Measurements from ENCODE around the gene RPS19BP1. TPM values are rescaled to one million over a fixed set of nuclear protein-coding genes. Genes with fewer than 3 reads are reported as not detected.

The RPS19BP1 gene
- total RNA-seq, 4 donors from 2014 or later, result 59.4 to 132 (median 93.7) TPM

DNA sequence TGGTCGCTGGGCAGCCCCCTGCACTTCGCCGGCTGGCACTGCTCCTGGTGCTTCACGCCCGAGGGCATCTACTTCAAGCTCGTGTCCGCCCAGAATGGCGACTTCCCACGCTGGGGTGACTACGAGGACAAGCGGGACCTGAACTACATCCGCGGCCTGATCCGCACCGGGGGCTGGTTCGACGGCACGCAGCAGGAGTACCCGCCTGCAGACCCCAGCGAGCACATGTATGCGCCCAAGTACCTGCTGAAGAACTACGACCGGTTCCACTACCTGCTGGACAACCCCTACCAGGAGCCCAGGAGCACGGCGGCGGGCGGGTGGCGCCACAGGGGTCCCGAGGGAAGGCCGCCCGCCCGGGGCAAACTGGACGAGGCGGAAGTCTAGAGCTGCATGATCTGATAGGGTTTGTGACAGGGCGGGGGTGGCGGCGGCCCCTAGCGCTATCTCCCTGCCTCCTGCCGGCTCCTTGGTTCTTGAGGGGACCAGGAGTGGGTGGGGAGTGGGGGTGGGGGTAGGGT, 43.9 kb downstream of the RPS19BP1 start:
- DNase-seq, result no peak
- Histone ChIP-seq H3K9me3 (no peaks in the 10 kb centered on the region), H3K4me3 (no peak overlapping the region), H3K4me1 (peaks cover 0 to 18% (median 2%) of the 10 kb centered on the region in 4 donors), H3K27me3 (no peaks in the 10 kb centered on the region), H3K36me3 (peaks cover 0 to 18% (median 0%) of the 10 kb centered on the region in 3 donors), H3K27ac (no peak overlapping the region)
- TF ChIP-seq POLR2A (IDR thresholded peaks at IDR 0.05), result no peak
- TF ChIP-seq, protein P1, sequence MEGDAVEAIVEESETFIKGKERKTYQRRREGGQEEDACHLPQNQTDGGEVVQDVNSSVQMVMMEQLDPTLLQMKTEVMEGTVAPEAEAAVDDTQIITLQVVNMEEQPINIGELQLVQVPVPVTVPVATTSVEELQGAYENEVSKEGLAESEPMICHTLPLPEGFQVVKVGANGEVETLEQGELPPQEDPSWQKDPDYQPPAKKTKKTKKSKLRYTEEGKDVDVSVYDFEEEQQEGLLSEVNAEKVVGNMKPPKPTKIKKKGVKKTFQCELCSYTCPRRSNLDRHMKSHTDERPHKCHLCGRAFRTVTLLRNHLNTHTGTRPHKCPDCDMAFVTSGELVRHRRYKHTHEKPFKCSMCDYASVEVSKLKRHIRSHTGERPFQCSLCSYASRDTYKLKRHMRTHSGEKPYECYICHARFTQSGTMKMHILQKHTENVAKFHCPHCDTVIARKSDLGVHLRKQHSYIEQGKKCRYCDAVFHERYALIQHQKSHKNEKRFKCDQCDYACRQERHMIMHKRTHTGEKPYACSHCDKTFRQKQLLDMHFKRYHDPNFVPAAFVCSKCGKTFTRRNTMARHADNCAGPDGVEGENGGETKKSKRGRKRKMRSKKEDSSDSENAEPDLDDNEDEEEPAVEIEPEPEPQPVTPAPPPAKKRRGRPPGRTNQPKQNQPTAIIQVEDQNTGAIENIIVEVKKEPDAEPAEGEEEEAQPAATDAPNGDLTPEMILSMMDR (IDR thresholded peaks at IDR 0.05), result no peak

DNA sequence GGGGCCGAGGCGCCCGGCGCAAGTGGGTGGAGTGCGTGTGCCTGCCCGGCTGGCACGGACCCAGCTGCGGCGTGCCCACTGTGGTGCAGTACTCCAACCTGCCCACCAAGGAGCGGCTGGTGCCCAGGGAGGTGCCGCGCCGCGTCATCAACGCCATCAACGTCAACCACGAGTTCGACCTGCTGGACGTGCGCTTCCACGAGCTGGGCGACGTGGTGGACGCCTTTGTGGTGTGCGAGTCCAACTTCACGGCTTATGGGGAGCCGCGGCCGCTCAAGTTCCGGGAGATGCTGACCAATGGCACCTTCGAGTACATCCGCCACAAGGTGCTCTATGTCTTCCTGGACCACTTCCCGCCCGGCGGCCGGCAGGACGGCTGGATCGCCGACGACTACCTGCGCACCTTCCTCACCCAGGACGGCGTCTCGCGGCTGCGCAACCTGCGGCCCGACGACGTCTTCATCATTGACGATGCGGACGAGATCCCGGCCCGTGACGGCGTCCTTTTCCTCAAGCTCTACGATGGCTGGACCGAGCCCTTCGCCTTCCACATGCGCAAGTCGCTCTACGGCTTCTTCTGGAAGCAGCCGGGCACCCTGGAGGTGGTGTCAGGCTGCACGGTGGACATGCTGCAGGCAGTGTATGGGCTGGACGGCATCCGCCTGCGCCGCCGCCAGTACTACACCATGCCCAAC, 44.6 kb downstream of the RPS19BP1 start:
- Histone ChIP-seq H3K4me3 (no peak overlapping the region), H3K36me3 (peaks cover 0 to 18% (median 0%) of the 10 kb centered on the region in 3 donors), H3K27me3 (no peaks in the 10 kb centered on the region), H3K27ac (no peak overlapping the region), H3K9me3 (no peaks in the 10 kb centered on the region), H3K4me1 (peaks cover 0 to 18% (median 2%) of the 10 kb centered on the region in 4 donors)
- no peak for TF ChIP-seq POLR2A (IDR thresholded peaks at IDR 0.05)
- TF ChIP-seq, protein P1 (IDR thresholded peaks at IDR 0.05), result no peak
- DNase-seq, result no peak

DNA sequence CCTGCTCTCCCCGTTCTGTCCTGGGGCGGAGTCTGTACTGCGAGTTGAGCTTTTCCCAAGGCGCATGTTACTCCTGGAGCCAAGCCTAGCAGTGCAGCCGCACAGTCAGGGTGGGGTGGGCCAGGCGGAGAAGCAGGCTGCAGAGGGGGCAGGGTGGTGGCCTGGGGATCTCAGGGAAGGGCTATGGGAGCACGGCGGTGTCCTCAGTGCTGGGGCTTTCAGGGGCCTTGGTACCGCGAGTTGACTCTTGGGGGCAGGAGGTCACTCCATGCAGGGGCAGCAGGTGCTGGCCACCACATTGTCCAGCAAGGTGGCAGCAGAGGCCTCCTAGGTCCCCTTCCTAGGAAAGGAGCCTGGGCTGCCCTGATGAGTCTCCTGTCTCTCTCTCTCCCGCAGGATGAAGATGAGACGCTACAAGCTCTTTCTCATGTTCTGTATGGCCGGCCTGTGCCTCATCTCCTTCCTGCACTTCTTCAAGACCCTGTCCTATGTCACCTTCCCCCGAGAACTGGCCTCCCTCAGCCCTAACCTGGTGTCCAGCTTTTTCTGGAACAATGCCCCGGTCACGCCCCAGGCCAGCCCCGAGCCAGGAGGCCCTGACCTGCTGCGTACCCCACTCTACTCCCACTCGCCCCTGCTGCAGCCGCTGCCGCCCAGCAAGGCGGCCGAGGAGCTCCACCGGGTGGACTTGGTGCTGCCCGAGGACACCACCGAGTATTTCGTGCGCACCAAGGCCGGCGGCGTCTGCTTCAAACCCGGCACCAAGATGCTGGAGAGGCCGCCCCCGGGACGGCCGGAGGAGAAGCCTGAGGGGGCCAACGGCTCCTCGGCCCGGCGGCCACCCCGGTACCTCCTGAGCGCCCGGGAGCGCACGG, 45.4 kb downstream of the RPS19BP1 start:
- H3K4me3 ChIP-seq, result no peak overlapping the region
- H3K9me3 ChIP-seq, result no peaks in the 10 kb centered on the region
- H3K27ac ChIP-seq, result no peak overlapping the region
- H3K4me1 ChIP-seq, result peaks cover 0 to 18% (median 2%) of the 10 kb centered on the region in 4 donors
- no peaks in the 10 kb centered on the region for H3K27me3 ChIP-seq
- DNase-seq, result no peak
- TF ChIP-seq, protein P1 (IDR thresholded peaks at IDR 0.05), result no peak
- TF ChIP-seq POLR2A (IDR thresholded peaks at IDR 0.05), result no peak
- H3K36me3 ChIP-seq, result peaks cover 0 to 18% (median 0%) of the 10 kb centered on the region in 3 donors

DNA sequence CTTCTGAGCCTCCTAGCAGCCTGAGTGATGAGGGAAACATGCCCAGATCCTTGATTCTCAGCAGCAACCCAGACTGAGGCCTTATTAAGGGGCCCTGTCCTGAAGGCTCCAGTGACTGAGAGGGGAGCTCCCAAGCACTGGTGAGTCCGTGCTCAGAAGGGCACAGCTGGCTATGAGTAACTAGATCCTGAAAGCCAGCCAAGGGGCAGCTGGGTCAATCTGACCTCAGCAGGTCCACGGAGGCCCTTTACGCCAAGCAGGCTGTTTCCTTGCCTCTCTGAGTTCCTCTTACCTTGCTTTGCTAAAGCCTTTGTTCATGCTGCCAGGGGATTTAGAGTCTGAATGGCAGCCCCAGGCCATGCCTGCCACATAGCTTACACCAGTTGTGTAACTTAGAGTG, 49.8 kb downstream of the RPS19BP1 start:
- H3K27ac ChIP-seq, result no peak overlapping the region
- no peaks in the 10 kb centered on the region for H3K27me3 ChIP-seq
- H3K4me3 ChIP-seq, result no peak overlapping the region
- peaks cover 0 to 18% (median 0%) of the 10 kb centered on the region in 3 donors for H3K36me3 ChIP-seq
- DNase-seq, result no peak
- no peaks in the 10 kb centered on the region for H3K4me1 ChIP-seq
- H3K9me3 ChIP-seq, result no peaks in the 10 kb centered on the region
- no peak for TF ChIP-seq POLR2A (IDR thresholded peaks at IDR 0.05)
- TF ChIP-seq, protein P1 (IDR thresholded peaks at IDR 0.05), result no peak

DNA sequence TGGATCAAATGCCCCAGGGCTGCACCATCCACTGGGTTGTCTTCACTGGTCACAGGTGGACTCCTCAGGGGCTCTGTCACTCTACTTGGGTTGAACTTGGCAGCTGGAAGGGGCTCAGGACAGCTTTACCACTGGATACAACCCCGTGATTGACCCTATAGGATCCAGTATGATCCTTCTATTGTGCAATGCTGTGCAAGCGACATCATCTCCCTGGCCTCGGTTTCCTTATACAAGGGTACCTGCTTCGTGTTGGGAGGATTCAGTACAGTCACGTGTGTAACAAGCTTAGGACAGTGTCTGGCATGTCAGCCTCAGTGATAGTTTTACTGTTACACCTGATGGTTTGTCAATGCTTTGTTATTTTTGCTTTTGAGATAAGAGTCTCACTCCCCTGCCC, 51.0 kb downstream of the RPS19BP1 start:
- TF ChIP-seq, protein P1 (IDR thresholded peaks at IDR 0.05), result no peak
- no peak for TF ChIP-seq POLR2A (IDR thresholded peaks at IDR 0.05)
- Histone ChIP-seq H3K27ac (no peak overlapping the region), H3K4me1 (no peaks in the 10 kb centered on the region), H3K9me3 (no peaks in the 10 kb centered on the region), H3K4me3 (no peak overlapping the region), H3K27me3 (no peaks in the 10 kb centered on the region), H3K36me3 (peaks cover 0 to 16% (median 0%) of the 10 kb centered on the region in 3 donors)
- DNase-seq, result no peak

Measured in Peyer's patch (tissue), 4 donors.